Urothelium cell line (cell line): ENCODE results near the gene HDDC3.

Experiments used
- DNase-seq: peaks from one replicate; pipeline ENCODE4 v3.0.0; 2011; ENCODE audit warnings: low spot score, mixed read lengths
- FAIRE-seq: peaks from 2 replicates; lab custom pipeline; 2011; peaks lifted over from hg19 to GRCh38; lab: Jason Lieb, UNC

The HDDC3 gene

GRCh38 chr15:90895571-90896117 lies 36.7 kb downstream of the HDDC3 start:
- DNase-seq: no peak
- FAIRE-seq: no peak

DNA sequence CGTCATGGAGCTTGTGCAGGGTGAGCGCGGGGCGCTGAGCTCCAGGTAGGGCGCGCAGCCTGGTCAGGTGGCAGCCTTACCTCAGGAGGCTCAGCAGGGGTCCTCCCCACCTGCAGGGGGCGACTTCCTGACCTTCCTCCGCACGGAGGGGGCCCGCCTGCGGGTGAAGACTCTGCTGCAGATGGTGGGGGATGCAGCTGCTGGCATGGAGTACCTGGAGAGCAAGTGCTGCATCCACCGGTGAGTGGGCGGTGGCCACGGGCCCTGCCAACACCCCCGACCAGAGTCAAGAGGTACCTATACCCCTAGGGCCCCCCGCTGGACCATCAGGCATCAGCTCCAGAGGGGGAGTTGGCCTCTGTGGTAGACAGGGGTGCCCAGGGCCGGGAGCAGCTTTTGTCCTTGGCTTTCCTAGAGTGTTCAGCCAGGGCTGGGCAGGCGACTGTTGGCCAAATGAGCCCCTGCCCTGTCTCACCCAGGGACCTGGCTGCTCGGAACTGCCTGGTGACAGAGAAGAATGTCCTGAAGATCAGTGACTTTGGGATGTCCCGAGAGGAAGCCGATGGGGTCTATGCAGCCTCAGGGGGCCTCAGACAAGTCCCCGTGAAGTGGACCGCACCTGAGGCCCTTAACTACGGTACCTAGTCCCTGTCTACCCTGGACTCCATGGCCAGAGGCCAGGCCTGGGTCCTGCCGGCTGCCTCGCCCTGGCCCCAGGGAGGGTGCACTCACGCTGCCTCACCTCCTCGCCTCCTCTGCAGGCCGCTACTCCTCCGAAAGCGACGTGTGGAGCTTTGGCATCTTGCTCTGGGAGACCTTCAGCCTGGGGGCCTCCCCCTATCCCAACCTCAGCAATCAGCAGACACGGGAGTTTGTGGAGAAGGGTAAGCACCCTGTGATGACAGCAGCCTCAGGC lies 38.9 kb downstream of the HDDC3 start:
- FAIRE-seq: no peak
- DNase-seq: peak; percentile 90

- FAIRE-seq (no peak), DNase-seq (no peak)
These were observed 39.7 kb downstream of the HDDC3 start for GRCh38 chr15:90892498-90893174.

GRCh38 chr15:90892023-90892422 lies 40.3 kb downstream of the HDDC3 start:
- FAIRE-seq: no peak
- no peak for DNase-seq

GRCh38 chr15:90891346-90891949 lies 40.9 kb downstream of the HDDC3 start:
- no peak for DNase-seq

GRCh38 chr15:90890839-90891238 lies 41.5 kb downstream of the HDDC3 start:
- no peak for DNase-seq
- FAIRE-seq: no peak

More at GRCh38 chr15:90891346-90891949, 40.9 kb downstream of the HDDC3 start:
- no peak for FAIRE-seq

GRCh38 chr15:90889736-90890456 lies 42.5 kb downstream of the HDDC3 start:
- DNase-seq (no peak), FAIRE-seq (no peak)

GRCh38 chr15:90889313-90889730 lies 43.0 kb downstream of the HDDC3 start:
- peak; percentile 20 for FAIRE-seq

DNA sequence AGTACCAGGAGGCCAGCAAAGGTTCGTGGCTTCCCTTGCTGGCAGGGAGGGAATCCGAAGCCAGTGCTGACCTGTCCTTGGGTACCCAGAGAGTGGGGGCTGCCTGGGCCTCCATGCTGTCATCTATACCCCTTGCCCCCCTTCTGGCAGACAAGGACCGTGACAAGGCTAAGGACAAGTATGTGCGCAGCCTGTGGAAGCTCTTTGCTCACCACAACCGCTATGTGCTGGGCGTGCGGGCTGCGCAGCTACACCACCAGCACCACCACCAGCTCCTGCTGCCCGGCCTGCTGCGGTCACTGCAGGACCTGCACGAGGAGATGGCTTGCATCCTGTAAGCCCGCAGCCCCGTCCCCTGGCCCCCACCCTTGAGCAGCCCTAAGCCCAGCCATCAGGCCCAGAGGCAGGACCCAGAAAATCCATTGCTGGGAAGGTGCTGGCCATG lies 45.3 kb downstream of the HDDC3 start:
- no peak for FAIRE-seq
- DNase-seq: no peak

More at GRCh38 chr15:90889313-90889730, 43.0 kb downstream of the HDDC3 start:
- no peak for DNase-seq

GRCh38 chr15:90886291-90886614 lies 46.1 kb downstream of the HDDC3 start:
- FAIRE-seq (no peak), DNase-seq (no peak)

GRCh38 chr15:90885432-90886290 lies 46.7 kb downstream of the HDDC3 start:
- DNase-seq (peak; percentile 70), FAIRE-seq (peak; percentile 46)

DNA sequence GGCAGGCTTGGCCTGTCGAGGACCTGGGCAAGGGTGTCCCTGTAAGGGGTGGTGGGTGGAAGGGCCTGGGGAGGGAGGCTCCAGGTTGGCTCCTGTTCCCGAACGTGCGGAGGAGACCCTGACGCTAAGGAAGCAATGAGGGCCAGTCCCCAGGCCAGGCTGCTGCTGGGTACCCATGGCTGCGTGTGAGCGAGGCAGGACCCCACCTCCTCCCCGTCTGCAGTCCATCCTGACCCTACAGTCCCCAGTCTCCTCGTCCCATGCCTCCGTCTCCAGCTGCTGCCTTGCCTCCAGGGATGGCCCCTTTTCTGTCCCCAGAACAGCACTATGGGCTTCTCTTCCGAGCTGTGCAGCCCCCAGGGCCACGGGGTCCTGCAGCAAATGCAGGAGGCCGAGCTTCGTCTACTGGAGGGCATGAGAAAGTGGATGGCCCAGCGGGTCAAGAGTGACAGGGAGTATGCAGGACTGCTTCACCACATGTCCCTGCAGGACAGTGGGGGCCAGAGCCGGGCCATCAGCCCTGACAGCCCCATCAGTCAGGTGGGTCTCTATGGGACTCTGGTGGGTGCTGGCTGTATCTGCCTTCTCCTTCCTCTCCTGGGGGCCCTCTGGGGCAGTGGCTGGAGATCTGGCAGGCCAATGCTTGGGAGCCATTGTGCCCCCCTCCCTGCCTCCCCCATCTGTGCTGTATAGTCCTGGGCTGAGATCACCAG lies 47.5 kb downstream of the HDDC3 start:
- FAIRE-seq: no peak
- DNase-seq: no peak

DNA sequence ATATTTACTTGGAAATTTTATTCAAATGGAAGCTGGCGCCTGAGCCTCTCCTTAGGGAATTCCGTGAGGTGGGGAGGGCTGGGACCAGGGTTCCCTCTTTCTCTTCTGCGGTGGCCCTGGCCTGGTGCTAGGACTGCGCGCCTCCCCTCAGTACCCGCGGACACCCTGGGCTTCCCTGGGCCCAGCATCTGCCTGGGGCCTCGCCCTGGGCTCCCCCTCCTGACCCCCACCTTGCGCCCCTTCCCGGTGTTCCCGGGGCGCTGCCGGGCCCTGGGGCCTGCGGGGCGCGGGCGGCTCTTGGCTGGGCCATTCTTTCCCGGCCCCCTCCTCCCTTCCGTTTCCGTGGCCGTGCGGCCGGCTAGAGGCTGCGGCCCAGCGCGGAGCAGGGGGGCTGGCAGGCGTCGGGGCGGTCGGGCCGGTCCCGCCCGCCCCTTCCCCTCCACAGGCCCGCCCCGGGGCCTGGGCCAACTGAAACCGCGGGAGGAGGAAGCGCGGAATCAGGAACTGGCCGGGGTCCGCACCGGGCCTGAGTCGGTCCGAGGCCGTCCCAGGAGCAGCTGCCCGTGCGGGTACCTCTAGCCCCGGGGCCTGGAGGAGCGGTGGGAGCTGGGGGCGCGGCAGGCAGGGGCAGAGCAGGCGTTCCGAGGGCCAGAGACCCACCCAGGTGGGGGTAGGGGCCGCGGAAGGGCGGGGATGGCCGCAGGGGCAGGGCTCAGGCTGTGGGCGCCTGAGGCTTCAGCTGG lies 48.2 kb downstream of the HDDC3 start, which contains the start of gene FES:
Gene FES, plus strand, starts transcription at position 529 of the 743 bp plus-strand sequence. CDS start 542 bp downstream, outside the sequence.
- FAIRE-seq (no peak), DNase-seq (no peak)

GRCh38 chr15:90883526-90883975 lies 48.8 kb downstream of the HDDC3 start:
- FAIRE-seq (no peak), DNase-seq (no peak)

DNA sequence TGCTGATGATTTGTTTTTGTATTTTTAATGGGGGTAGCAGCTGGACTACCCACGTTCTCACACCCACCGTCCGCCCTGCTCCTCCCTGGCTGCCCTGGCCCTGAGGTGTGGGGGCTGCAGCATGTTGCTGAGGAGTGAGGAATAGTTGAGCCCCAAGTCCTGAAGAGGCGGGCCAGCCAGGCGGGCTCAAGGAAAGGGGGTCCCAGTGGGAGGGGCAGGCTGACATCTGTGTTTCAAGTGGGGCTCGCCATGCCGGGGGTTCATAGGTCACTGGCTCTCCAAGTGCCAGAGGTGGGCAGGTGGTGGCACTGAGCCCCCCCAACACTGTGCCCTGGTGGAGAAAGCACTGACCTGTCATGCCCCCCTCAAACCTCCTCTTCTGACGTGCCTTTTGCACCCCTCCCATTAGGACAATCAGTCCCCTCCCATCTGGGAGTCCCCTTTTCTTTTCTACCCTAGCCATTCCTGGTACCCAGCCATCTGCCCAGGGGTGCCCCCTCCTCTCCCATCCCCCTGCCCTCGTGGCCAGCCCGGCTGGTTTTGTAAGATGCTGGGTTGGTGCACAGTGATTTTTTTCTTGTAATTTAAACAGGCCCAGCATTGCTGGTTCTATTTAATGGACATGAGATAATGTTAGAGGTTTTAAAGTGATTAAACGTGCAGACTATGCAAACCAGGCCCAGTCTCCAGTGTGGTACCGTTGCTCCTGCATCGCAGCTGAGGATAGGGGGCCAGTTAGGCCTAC lies 49.4 kb downstream of the HDDC3 start:
- DNase-seq (no peak), FAIRE-seq (no peak)

DNA sequence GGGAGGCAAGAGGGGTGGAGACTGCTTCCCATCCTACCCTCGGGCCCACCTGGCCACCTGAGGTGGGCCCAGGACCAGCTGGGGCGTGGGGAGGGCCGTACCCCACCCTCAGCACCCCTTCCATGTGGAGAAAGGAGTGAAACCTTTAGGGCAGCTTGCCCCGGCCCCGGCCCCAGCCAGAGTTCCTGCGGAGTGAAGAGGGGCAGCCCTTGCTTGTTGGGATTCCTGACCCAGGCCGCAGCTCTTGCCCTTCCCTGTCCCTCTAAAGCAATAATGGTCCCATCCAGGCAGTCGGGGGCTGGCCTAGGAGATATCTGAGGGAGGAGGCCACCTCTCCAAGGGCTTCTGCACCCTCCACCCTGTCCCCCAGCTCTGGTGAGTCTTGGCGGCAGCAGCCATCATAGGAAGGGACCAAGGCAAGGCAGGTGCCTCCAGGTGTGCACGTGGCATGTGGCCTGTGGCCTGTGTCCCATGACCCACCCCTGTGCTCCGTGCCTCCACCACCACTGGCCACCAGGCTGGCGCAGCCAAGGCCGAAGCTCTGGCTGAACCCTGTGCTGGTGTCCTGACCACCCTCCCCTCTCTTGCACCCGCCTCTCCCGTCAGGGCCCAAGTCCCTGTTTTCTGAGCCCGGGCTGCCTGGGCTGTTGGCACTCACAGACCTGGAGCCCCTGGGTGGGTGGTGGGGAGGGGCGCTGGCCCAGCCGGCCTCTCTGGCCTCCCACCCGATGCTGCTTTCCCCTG lies 50.2 kb downstream of the HDDC3 start:
- no peak for DNase-seq
- no peak for FAIRE-seq
